GM19452 (cell line): ENCODE measurements around the gene TNS1.
"Not testable (repeated sequence)": the region's sequence is repeated elsewhere in the genome, so short reads cannot be mapped to it uniquely, and the experiment has no call there.

Experiments
- ATAC-seq: cut with Tn5 transposase; IDR thresholded peaks from one replicate; pipeline ENCODE4 v1.9.1; 2021; ENCODE audit not compliant: unreplicated experiment

Gene TNS1

GRCh38 chr2:218030409-218031195, 27.8 kb upstream of the TNS1 start:
- ATAC-seq: no peak

GRCh38 chr2:218029366-218030360, 26.9 kb upstream of the TNS1 start:
- ATAC-seq: no peak

GRCh38 chr2:218028562-218029348, 26.0 kb upstream of the TNS1 start:
- no peak for ATAC-seq

- no peak for ATAC-seq
Measured at GRCh38 chr2:218028189-218028495, 25.3 kb upstream of the TNS1 start.

GRCh38 chr2:218027426-218028188, 24.8 kb upstream of the TNS1 start:
- no peak for ATAC-seq

GRCh38 chr2:218026676-218027425, 24.1 kb upstream of the TNS1 start:
- ATAC-seq: no peak

- ATAC-seq: no peak
Measured at GRCh38 chr2:218026244-218026643, 23.4 kb upstream of the TNS1 start.

GRCh38 chr2:218024871-218025270, 22.1 kb upstream of the TNS1 start:
- ATAC-seq: no peak

GRCh38 chr2:218024336-218024735, 21.5 kb upstream of the TNS1 start:
- no peak for ATAC-seq

- no peak for ATAC-seq
Measured at GRCh38 chr2:218023636-218024035, 20.8 kb upstream of the TNS1 start.

- no peak for ATAC-seq
Measured at GRCh38 chr2:218022851-218023530, 20.2 kb upstream of the TNS1 start.

GRCh38 chr2:218022131-218022850, 19.5 kb upstream of the TNS1 start:
- no peak for ATAC-seq

- no peak for ATAC-seq
Measured at GRCh38 chr2:218021536-218022071, 18.8 kb upstream of the TNS1 start.

- no peak for ATAC-seq
Measured at GRCh38 chr2:218020966-218021535, 18.3 kb upstream of the TNS1 start.

- no peak for ATAC-seq
Measured at GRCh38 chr2:218020281-218020680, 17.5 kb upstream of the TNS1 start.

- ATAC-seq: no peak
Measured at GRCh38 chr2:218019411-218020060, 16.7 kb upstream of the TNS1 start.

- not testable (repeated sequence) for ATAC-seq
Measured at GRCh38 chr2:218018842-218019125, 16.0 kb upstream of the TNS1 start.
